Muscle layer of duodenum (tissue), 2 donors: ENCODE results near the gene HIVEP3.

ENCODE experiments used
- H3K27ac ChIP-seq: one replicate; pipeline ENCODE4 v1.7.0; 2013; ENCODE audit warnings: mild to moderate bottlenecking, low read length
- H3K27me3 ChIP-seq: one replicate; pipeline ENCODE4 v1.7.0; 2013; ENCODE audit warnings: low read depth, mild to moderate bottlenecking, control low read depth, low read length
- H3K36me3 ChIP-seq, 2 donors: one replicate each; pipeline ENCODE4 v1.7.0; 2013; ENCODE audit warnings: low read length in 2 of 2, control low read depth in 1 of 2, mild to moderate bottlenecking in 1 of 2; ENCODE audit not compliant: insufficient read depth in 2 of 2, control insufficient read depth in 1 of 2
- H3K4me1 ChIP-seq, 2 donors: one replicate each; pipeline ENCODE4 v1.7.0; 2013; ENCODE audit warnings: low read length in 2 of 2, mild to moderate bottlenecking in 2 of 2, control low read depth in 1 of 2, moderate library complexity in 1 of 2; ENCODE audit not compliant: insufficient read depth in 2 of 2, control insufficient read depth in 1 of 2
- H3K4me3 ChIP-seq, 2 donors: one replicate each; pipeline ENCODE4 v1.7.0; 2013; ENCODE audit warnings: low read length in 2 of 2, low read depth in 1 of 2, mild to moderate bottlenecking in 1 of 2
- H3K9me3 ChIP-seq, 2 donors: one replicate each; pipeline ENCODE4 v1.7.0; 2013; ENCODE audit warnings: low read length in 2 of 2, control low read depth in 1 of 2, mild to moderate bottlenecking in 1 of 2; ENCODE audit not compliant: control insufficient read depth in 1 of 2
- donor health status: healthy.

Gene HIVEP3

GRCh38 chr1:41514381-41514780 is 404.3 kb downstream of the HIVEP3 start:
- no peaks in the 10 kb centered on the region for H3K9me3 ChIP-seq
- H3K4me1 ChIP-seq = peaks cover 4 to 9% of the 10 kb centered on the region in 2 donors
- no peaks in the 10 kb centered on the region for H3K27me3 ChIP-seq
- no peak overlapping the region for H3K27ac ChIP-seq
- H3K36me3 ChIP-seq = peaks cover 0 to 9% of the 10 kb centered on the region in 2 donors
- no peak overlapping the region for H3K4me3 ChIP-seq

DNA sequence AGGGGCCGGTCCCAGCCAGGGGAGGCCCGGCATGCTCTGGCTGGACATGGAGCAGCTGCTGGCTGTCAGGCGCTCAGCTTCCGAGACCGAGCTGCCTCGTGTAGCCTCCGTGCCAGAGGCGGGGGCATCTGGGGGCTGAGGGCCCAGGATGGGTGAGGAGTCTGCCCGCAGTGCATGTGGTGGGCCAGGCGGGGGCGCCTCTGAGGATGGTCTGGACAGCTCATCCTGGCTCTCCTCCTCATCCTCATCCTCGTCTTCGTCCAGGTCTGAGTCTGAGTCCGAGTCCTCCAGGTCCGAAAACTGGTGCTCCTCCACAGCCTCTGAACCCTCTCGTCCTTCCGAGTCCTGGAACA is 405.4 kb downstream of the HIVEP3 start:
- Histone ChIP-seq H3K36me3 (peaks cover 0 to 9% of the 10 kb centered on the region in 2 donors), H3K9me3 (no peaks in the 10 kb centered on the region), H3K27ac (no peak overlapping the region), H3K4me3 (no peak overlapping the region), H3K4me1 (peaks cover 4 to 9% of the 10 kb centered on the region in 2 donors), H3K27me3 (no peaks in the 10 kb centered on the region)

- Histone ChIP-seq H3K36me3 (peaks cover 0 to 9% of the 10 kb centered on the region in 2 donors), H3K27ac (no peak overlapping the region), H3K4me3 (no peak overlapping the region), H3K4me1 (peaks cover 4 to 9% of the 10 kb centered on the region in 2 donors), H3K27me3 (no peaks in the 10 kb centered on the region), H3K9me3 (no peaks in the 10 kb centered on the region)
Observed at GRCh38 chr1:41512701-41513382, 405.9 kb downstream of the HIVEP3 start.

DNA sequence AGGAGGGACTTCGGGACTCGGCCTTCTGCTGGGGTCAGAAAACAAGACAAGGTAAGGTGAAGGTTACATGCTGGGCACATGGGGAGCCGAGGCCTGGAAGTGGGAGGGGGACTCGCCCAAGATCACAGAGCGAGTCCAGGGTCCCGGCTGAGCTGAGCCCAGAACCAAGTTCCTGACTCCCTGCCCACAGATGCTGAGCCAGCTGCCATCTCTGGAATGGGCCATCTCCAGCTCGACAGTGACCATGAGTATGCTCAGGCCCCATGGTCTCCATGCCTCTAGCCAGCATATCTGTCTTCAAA is 407.5 kb downstream of the HIVEP3 start:
- Histone ChIP-seq H3K9me3 (no peaks in the 10 kb centered on the region), H3K27me3 (no peaks in the 10 kb centered on the region), H3K36me3 (peaks cover 0 to 9% of the 10 kb centered on the region in 2 donors), H3K4me3 (no peak overlapping the region), H3K4me1 (peaks cover 4 to 9% of the 10 kb centered on the region in 2 donors), H3K27ac (no peak overlapping the region)

GRCh38 chr1:41510531-41511238 is 408.0 kb downstream of the HIVEP3 start:
- H3K36me3 ChIP-seq = peaks cover 0 to 9% of the 10 kb centered on the region in 2 donors
- H3K4me3 ChIP-seq = no peak overlapping the region
- H3K27me3 ChIP-seq = no peaks in the 10 kb centered on the region

DNA sequence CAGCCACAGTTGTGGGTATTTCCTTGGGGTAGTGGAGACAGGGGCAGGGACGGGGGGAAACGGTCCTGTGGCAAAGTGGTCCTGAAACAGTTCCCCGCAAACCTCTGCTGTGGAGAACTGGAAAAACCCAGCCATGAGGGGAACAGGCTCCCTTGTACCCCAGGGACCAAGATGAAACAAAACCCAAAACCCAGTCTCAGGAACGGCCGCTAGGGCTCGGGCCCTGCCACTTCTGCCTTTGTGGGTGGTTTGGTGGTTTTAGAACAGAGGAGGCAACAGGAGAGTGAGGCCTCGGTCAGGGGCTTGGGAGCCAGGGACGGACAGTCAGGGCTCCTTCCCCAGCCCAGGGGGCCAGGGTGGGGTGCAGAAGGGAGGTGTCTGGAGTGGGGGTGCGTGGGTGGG is 409.5 kb downstream of the HIVEP3 start:
- no peaks in the 10 kb centered on the region for H3K4me1 ChIP-seq
- no peaks in the 10 kb centered on the region for H3K9me3 ChIP-seq
- no peaks in the 10 kb centered on the region for H3K27me3 ChIP-seq
- no peak overlapping the region for H3K27ac ChIP-seq
- H3K36me3 ChIP-seq = peaks cover 0 to 9% of the 10 kb centered on the region in 2 donors
- H3K4me3 ChIP-seq = no peak overlapping the region

More at GRCh38 chr1:41510531-41511238, 408.0 kb downstream of the HIVEP3 start:
- H3K4me1 ChIP-seq = peaks cover 2 to 7% of the 10 kb centered on the region in 2 donors
- H3K9me3 ChIP-seq = no peaks in the 10 kb centered on the region
- H3K27ac ChIP-seq = no peak overlapping the region

GRCh38 chr1:41508290-41508689 is 410.4 kb downstream of the HIVEP3 start:
- Histone ChIP-seq H3K36me3 (peaks cover 0 to 9% of the 10 kb centered on the region in 2 donors), H3K27me3 (no peaks in the 10 kb centered on the region), H3K4me3 (no peak overlapping the region), H3K27ac (no peak overlapping the region), H3K4me1 (no peaks in the 10 kb centered on the region), H3K9me3 (no peaks in the 10 kb centered on the region)

DNA sequence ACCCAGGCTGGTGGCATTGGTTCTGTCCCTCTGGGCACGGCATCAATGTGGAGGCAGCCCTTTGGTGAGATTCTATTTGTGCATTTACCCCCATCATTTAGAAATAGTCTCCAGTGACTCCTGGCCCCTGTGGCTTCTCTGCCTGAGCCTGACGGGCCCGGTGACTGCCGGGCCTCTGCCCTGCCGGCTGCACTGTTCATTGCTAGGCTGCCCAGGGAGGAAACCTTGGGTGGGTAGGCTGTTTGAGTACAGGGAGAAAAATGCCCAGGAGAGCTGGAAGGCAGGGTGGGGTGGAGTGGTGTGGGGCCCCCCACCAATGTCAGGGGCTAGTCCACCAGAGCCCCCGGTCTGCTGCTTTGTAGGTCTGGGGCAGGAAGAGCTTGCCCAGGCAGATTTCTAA is 410.9 kb downstream of the HIVEP3 start:
- Histone ChIP-seq H3K4me1 (no peaks in the 10 kb centered on the region), H3K27ac (no peak overlapping the region), H3K4me3 (no peak overlapping the region), H3K27me3 (no peaks in the 10 kb centered on the region), H3K9me3 (no peaks in the 10 kb centered on the region), H3K36me3 (peaks cover 0 to 8% of the 10 kb centered on the region in 2 donors)

DNA sequence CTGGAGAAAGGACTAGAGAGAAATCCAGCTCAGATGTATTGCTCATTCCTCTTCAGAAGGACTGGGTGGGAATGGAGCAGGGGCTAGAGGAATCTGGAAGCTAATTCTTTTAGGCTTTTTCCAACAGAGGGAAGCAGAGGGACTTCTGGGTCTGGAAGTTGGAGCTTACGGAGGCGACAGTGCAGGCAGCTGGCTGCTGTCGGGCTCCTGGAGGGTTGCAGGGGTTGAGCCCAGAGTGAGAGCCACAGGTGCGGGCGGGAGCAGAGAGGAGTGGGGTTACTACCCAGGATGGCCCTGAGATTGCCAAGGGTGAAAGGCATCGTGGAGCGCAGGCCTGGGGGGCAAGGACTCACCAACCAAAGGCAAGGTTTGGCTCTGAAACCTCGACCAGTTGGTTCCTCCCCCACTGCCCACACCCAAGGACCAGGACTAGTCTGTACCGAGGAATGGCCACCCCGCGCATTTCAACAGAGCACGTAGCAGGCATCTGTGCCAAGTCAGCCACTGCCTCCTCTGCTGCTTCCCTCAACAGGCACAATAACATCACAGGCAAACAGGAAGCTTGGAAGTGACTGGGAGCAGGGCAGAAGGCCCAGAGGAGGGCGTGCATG is 411.5 kb downstream of the HIVEP3 start:
- no peaks in the 10 kb centered on the region for H3K4me1 ChIP-seq
- peaks cover 0 to 4% of the 10 kb centered on the region in 2 donors for H3K36me3 ChIP-seq
- H3K4me3 ChIP-seq = no peak overlapping the region
- H3K9me3 ChIP-seq = no peaks in the 10 kb centered on the region
- H3K27me3 ChIP-seq = no peaks in the 10 kb centered on the region
- no peak overlapping the region for H3K27ac ChIP-seq

- Histone ChIP-seq H3K4me3 (no peak overlapping the region), H3K27ac (no peak overlapping the region), H3K4me1 (peaks cover 0 to 4% of the 10 kb centered on the region in 2 donors), H3K9me3 (no peaks in the 10 kb centered on the region), H3K27me3 (no peaks in the 10 kb centered on the region), H3K36me3 (no peaks in the 10 kb centered on the region)
Observed at GRCh38 chr1:41504114-41505035, 414.3 kb downstream of the HIVEP3 start.
